CD14-positive monocyte (primary cell): ENCODE results near the gene AOPEP. TPM values are rescaled to one million over a fixed set of nuclear protein-coding genes. Genes with fewer than 3 reads are reported as not detected.
A peak's percentile ranks its signal among the peaks of the same experiment; 100 is the strongest.

Experiments used
- DNase-seq, 3 donors: peaks; one replicate each; pipeline ENCODE4 v3.0.0-alpha.2; 2011 to 2022
- H2AFZ ChIP-seq: 2 replicates; pipeline ENCODE4 v1.6.0; 2012; ENCODE audit warnings: mild to moderate bottlenecking, low read depth, low read length, inconsistent platforms; ENCODE audit not compliant: insufficient read depth, poor library complexity, severe bottlenecking
- H3K27ac ChIP-seq, 2 donors: 1 replicate in 1 of 2; 2 replicates in 1 of 2; pipeline ENCODE4 v1.5.1; 2012 to 2013; ENCODE audit warnings: low read length in 2 of 2, control low read depth in 1 of 2, inconsistent platforms in 1 of 2, low read depth in 1 of 2, mild to moderate bottlenecking in 1 of 2
- H3K27me3 ChIP-seq, 2 donors: one replicate each; pipeline versions ENCODE4 v1.6.0 to v1.6.1; 2011 to 2013; ENCODE audit warnings: low read length in 2 of 2; ENCODE audit not compliant: control insufficient read depth in 2 of 2, insufficient read depth in 2 of 2
- H3K36me3 ChIP-seq, 2 donors: replicated peaks in 1 of 2; 1 replicate in 1 of 2; 2 replicates in 1 of 2; pipeline versions ENCODE4 v1.5.1 to v1.6.1; 2012 to 2013; ENCODE audit warnings: low read length in 2 of 2, control low read depth in 1 of 2, inconsistent platforms in 1 of 2, mild to moderate bottlenecking in 1 of 2; ENCODE audit not compliant: insufficient read depth in 2 of 2, control insufficient read depth in 1 of 2
- H3K4me1 ChIP-seq, 2 donors: 1 replicate in 1 of 2; 2 replicates in 1 of 2; pipeline versions ENCODE4 v1.5.1 to v1.6.1; 2012 to 2013; ENCODE audit warnings: low read length in 2 of 2, control low read depth in 1 of 2, inconsistent platforms in 1 of 2, mild to moderate bottlenecking in 1 of 2, moderate library complexity in 1 of 2; ENCODE audit not compliant: insufficient read depth in 2 of 2, control insufficient read depth in 1 of 2
- H3K4me2 ChIP-seq: replicated peaks from 2 replicates; pipeline ENCODE3; 2012; ENCODE audit warnings: low read length, moderate library complexity, mild to moderate bottlenecking; ENCODE audit not compliant: poor library complexity, severe bottlenecking; ENCODE audit errors: extremely low read depth
- H3K4me3 ChIP-seq, 3 experiments: fragments of 200-600 bp in 1 of 3; sonication (generic) in 1 of 3; replicated peaks in 1 of 3; 1 replicate in 2 of 3; 2 replicates in 1 of 3; pipeline ENCODE4 v1.5.1; 2011 to 2013; ENCODE audit warnings: low read length in 3 of 3, mild to moderate bottlenecking in 3 of 3, control low read depth in 2 of 3, low read depth in 2 of 3, inconsistent platforms in 1 of 3, moderate library complexity in 1 of 3
- H3K79me2 ChIP-seq: 2 replicates; pipeline ENCODE4 v1.6.0; 2012; ENCODE audit warnings: mild to moderate bottlenecking, control low read depth, inconsistent platforms, low read length, moderate library complexity; ENCODE audit not compliant: insufficient read depth
- H3K9ac ChIP-seq: 2 replicates; pipeline ENCODE4 v1.6.0; 2017; ENCODE audit warnings: low read length, mild to moderate bottlenecking; ENCODE audit not compliant: insufficient read depth, poor library complexity, severe bottlenecking
- H3K9me3 ChIP-seq, 2 donors: replicated peaks in 1 of 2; 1 replicate in 1 of 2; 2 replicates in 1 of 2; pipeline versions ENCODE4 v1.5.1 to v1.6.1; 2012 to 2013; ENCODE audit warnings: low read length in 2 of 2, control low read depth in 1 of 2; ENCODE audit not compliant: control insufficient read depth in 1 of 2, insufficient read depth in 1 of 2
- H4K20me1 ChIP-seq: 2 replicates; pipeline ENCODE4 v1.6.0; 2012; ENCODE audit warnings: mild to moderate bottlenecking, low read length, control low read depth, moderate library complexity; ENCODE audit not compliant: insufficient read depth
- H3K27ac Mint-ChIP-seq, 7 donors: one replicate each; pipeline ENCODE4 v1.8.0; 2020; ENCODE audit warnings: mild to moderate bottlenecking in 7 of 7, mixed read lengths in 7 of 7, moderate library complexity in 6 of 7, inconsistent platforms in 2 of 7
- H3K27me3 Mint-ChIP-seq, 3 donors: one replicate each; pipeline ENCODE4 v1.8.0; 2021 to 2022; ENCODE audit warnings: low read depth in 3 of 3, mild to moderate bottlenecking in 3 of 3, mixed read lengths in 3 of 3, moderate library complexity in 3 of 3, inconsistent platforms in 1 of 3
- H3K36me3 Mint-ChIP-seq, 2 donors: one replicate each; pipeline ENCODE4 v1.8.0; 2020; ENCODE audit warnings: mixed read lengths in 2 of 2, inconsistent platforms in 1 of 2, mild to moderate bottlenecking in 1 of 2
- H3K4me1 Mint-ChIP-seq: one replicate; pipeline ENCODE4 v1.8.0; 2020; ENCODE audit warnings: mild to moderate bottlenecking, mixed read lengths
- H3K4me3 Mint-ChIP-seq, 2 donors: one replicate each; pipeline ENCODE4 v1.8.0; 2020; ENCODE audit warnings: mild to moderate bottlenecking in 2 of 2, mixed read lengths in 2 of 2, moderate library complexity in 1 of 2
- H3K9me3 Mint-ChIP-seq, 7 donors: one replicate each; pipeline ENCODE4 v1.8.0; 2020 to 2022; ENCODE audit warnings: mixed read lengths in 7 of 7, mild to moderate bottlenecking in 6 of 7, moderate library complexity in 6 of 7, inconsistent platforms in 2 of 7
- WGBS: methylation state at CpG from one replicate; pipeline ENCODE4 v1.1.5; 2013; ENCODE audit warnings: missing lambda C conversion rate; ENCODE audit not compliant: insufficient coverage; 5-methylcytosine and 5-hydroxymethylcytosine counted together
- intact Hi-C, 2 donors: fragments of 100-400 bp; cut with micrococcal nuclease; formaldehyde crosslinking; loops; one replicate each; pipeline versions ENCODE4 v1.15.0 to v1.15.1; 2023
- polyA plus RNA-seq, 3 donors: library from polyadenylated mRNA; depleted of rRNA in 1 of 3; unstranded in 2 of 3; stranded (reverse) in 1 of 3; fragments of 300-500 nt in 2 of 3; fragments of >200 nt in 1 of 3; fragmentation: Illumina TruSeq in 2 of 3; gene quantifications; 1 replicate in 2 of 3; 2 replicates in 1 of 3; pipeline ENCODE4 v1.2.3, GENCODE V29; 2012 to 2021
- TF ChIP-seq, protein P1 (sequence below): fragments of 200-600 bp; IDR thresholded peaks from one replicate; pipeline ENCODE4 v1.8.0; 2022; ENCODE audit warnings: antibody characterized with exemption, mild to moderate bottlenecking

AOPEP gene
- polyA plus RNA-seq, 3 donors = 3.0 to 4.1 (median 3.1) TPM

DNA sequence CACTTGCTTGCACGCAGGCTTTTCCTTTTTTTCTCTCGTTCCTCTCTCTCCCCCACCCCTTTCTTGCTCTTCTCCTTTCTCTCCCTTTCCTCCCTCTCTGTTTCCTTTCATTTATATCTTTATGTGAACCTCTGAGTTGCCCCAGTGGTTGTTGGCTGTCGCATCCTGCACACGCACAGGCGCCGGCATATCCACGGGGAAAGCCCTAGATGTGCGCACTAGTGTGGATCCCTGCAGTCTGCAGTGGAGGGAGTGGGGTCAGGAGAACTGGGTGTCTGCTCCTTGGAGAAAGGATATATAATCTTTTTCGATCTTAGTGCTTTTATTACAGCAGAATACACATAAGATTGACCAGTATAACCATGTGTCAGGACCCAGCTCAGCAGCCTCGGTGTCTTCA lies 367.5 kb downstream of the AOPEP start:
- Histone ChIP-seq H3K36me3 (no peaks in the 10 kb centered on the region), H3K79me2 (no peaks in the 10 kb centered on the region), H3K4me1 (no peaks in the 10 kb centered on the region), H3K4me3 (no peak overlapping the region), H2AFZ (no peak overlapping the region), H3K4me2 (no peak overlapping the region), H3K9me3 (no peaks in the 10 kb centered on the region), H4K20me1 (no peaks in the 10 kb centered on the region), H3K27ac (no peak overlapping the region), H3K27me3 (no peaks in the 10 kb centered on the region), H3K9ac (no peak overlapping the region)
- H3K9me3 Mint-ChIP-seq = peaks cover 0 to 3% (median 0%) of the 10 kb centered on the region in 7 donors
- TF ChIP-seq, protein P1, sequence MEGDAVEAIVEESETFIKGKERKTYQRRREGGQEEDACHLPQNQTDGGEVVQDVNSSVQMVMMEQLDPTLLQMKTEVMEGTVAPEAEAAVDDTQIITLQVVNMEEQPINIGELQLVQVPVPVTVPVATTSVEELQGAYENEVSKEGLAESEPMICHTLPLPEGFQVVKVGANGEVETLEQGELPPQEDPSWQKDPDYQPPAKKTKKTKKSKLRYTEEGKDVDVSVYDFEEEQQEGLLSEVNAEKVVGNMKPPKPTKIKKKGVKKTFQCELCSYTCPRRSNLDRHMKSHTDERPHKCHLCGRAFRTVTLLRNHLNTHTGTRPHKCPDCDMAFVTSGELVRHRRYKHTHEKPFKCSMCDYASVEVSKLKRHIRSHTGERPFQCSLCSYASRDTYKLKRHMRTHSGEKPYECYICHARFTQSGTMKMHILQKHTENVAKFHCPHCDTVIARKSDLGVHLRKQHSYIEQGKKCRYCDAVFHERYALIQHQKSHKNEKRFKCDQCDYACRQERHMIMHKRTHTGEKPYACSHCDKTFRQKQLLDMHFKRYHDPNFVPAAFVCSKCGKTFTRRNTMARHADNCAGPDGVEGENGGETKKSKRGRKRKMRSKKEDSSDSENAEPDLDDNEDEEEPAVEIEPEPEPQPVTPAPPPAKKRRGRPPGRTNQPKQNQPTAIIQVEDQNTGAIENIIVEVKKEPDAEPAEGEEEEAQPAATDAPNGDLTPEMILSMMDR = no peak
- intact Hi-C loops = no loop called here
- WGBS = 100% methylated on average over 5 of the region's 10 CpGs
- H3K4me3 Mint-ChIP-seq = peak overlapping the region in 1 of 2 donors; percentile 16
- DNase-seq = no peak
- peaks cover 0 to 17% (median 16%) of the 10 kb centered on the region in 3 donors for H3K27me3 Mint-ChIP-seq
- H3K36me3 Mint-ChIP-seq = peaks cover 0 to 1% of the 10 kb centered on the region in 2 donors
- H3K4me1 Mint-ChIP-seq = peaks cover 19% of the 10 kb centered on the region
- H3K27ac Mint-ChIP-seq = no peak overlapping the region

DNA sequence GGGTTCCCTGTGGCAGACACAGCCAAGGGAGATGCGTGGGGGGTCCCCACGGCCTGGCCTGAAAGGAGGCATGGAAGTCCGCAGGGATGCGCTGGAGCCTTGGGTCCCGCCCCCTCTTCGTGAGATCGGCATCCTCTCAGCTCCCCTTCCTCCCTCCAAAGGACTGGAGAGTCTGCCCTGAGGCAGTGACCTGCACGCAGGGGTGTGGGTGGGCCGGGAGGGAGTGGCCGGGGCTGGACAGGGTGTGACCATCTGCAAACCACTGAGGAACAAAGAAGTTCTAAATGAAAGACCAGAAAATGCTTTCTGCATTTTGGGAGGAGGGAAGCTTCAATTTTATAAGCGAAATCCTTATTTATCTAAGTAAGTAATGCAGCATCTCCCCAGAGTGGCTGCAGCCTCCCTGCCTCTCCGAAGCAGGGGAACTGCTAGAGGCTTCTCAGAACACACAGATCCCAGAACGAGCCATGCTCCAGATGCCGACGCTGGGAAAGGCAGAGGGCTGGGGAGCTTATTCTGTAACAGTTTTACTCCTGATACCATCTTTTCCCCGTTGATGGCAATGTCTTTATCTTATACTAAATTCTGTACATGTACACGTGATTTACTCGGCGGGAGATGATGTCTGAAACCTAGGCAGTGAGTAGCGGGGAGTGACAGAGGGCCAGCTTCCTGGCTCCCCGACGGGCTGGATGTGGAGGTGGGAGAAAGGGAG lies 369.3 kb downstream of the AOPEP start:
- TF ChIP-seq, protein P1 = no peak
- peaks cover 0 to 8% of the 10 kb centered on the region in 2 donors for H3K36me3 ChIP-seq
- no peak overlapping the region for H3K27ac Mint-ChIP-seq
- no peaks in the 10 kb centered on the region for H3K27me3 ChIP-seq
- no peak overlapping the region for H3K27ac ChIP-seq
- DNase-seq = no peak
- H2AFZ ChIP-seq = no peak overlapping the region
- no peak overlapping the region for H3K9ac ChIP-seq
- H3K4me1 Mint-ChIP-seq = peaks cover 19% of the 10 kb centered on the region
- H3K79me2 ChIP-seq = no peaks in the 10 kb centered on the region
- no peaks in the 10 kb centered on the region for H3K4me1 ChIP-seq
- peaks cover 0 to 3% (median 0%) of the 10 kb centered on the region in 7 donors for H3K9me3 Mint-ChIP-seq
- peaks cover 0 to 3% of the 10 kb centered on the region in 2 donors for H3K36me3 Mint-ChIP-seq
- no peak overlapping the region for H3K4me2 ChIP-seq
- H4K20me1 ChIP-seq = no peaks in the 10 kb centered on the region
- WGBS = 91% methylated on average over 13 of the region's 22 CpGs
- no peak overlapping the region for H3K4me3 ChIP-seq
- H3K4me3 Mint-ChIP-seq = no peak overlapping the region
- intact Hi-C loops = no loop called here
- H3K27me3 Mint-ChIP-seq = peaks cover 0 to 17% (median 16%) of the 10 kb centered on the region in 3 donors
- H3K9me3 ChIP-seq = no peaks in the 10 kb centered on the region
